ENCODE results near the gene GYG1.

The GYG1 gene

GRCh38 chr3:149021830-149022229, 30.5 kb downstream of the GYG1 start:
- H3K4me3 ChIP-seq (ENCODE audit: low read length), result no peak overlapping the region
- no peak for TF ChIP-seq CTCF (IDR thresholded peaks at IDR 0.05; ENCODE audit: insufficient read depth, low read depth, low read length, missing control alignments)
- no peak for DNase-seq (ENCODE audit: low read depth)

- DNase-seq (ENCODE audit: low read depth), result peak; percentile 28
- no peak for TF ChIP-seq CTCF (IDR thresholded peaks at IDR 0.05; ENCODE audit: insufficient read depth, low read depth, low read length, missing control alignments)
- H3K4me3 ChIP-seq (ENCODE audit: low read length), result no peak overlapping the region
These were observed 32.6 kb downstream of the GYG1 start for GRCh38 chr3:149023951-149024350.

- TF ChIP-seq CTCF (IDR thresholded peaks at IDR 0.05; ENCODE audit: insufficient read depth, low read depth, low read length, missing control alignments), result no peak
- no peak overlapping the region for H3K4me3 ChIP-seq (ENCODE audit: low read length)
- DNase-seq (ENCODE audit: low read depth), result no peak
These were observed 35.4 kb downstream of the GYG1 start for GRCh38 chr3:149026718-149027117.

- no peak overlapping the region for H3K4me3 ChIP-seq (ENCODE audit: low read length)
- no peak for DNase-seq (ENCODE audit: low read depth)
- no peak for TF ChIP-seq CTCF (IDR thresholded peaks at IDR 0.05; ENCODE audit: insufficient read depth, low read depth, low read length, missing control alignments)
These were observed 39.8 kb downstream of the GYG1 start for GRCh38 chr3:149031096-149031495.

- H3K4me3 ChIP-seq (ENCODE audit: low read length), result no peak overlapping the region
- TF ChIP-seq CTCF (IDR thresholded peaks at IDR 0.05; ENCODE audit: insufficient read depth, low read depth, low read length, missing control alignments), result no peak
- no peak for DNase-seq (ENCODE audit: low read depth)
These were observed 46.3 kb downstream of the GYG1 start for GRCh38 chr3:149037684-149038083.

GRCh38 chr3:149038322-149038721, 47.0 kb downstream of the GYG1 start:
- no peak for DNase-seq (ENCODE audit: low read depth)
- no peak overlapping the region for H3K4me3 ChIP-seq (ENCODE audit: low read length)
- TF ChIP-seq CTCF (IDR thresholded peaks at IDR 0.05; ENCODE audit: insufficient read depth, low read depth, low read length, missing control alignments), result no peak

- peak; percentile 57 for DNase-seq (ENCODE audit: low read depth)
- no peak for TF ChIP-seq CTCF (IDR thresholded peaks at IDR 0.05; ENCODE audit: insufficient read depth, low read depth, low read length, missing control alignments)
- no peak overlapping the region for H3K4me3 ChIP-seq (ENCODE audit: low read length)
These were observed 51.5 kb downstream of the GYG1 start for GRCh38 chr3:149042789-149043386.
